Activated CD4-positive, alpha-beta T cell treated with anti-CD3 and anti-CD28 coated beads, Interleukin-2, amount 10 ng/mL, durations not matched to agents 24 days and 14 days (primary cell): Measurements from ENCODE around the gene FAM120B. TPM values are rescaled to one million over a fixed set of nuclear protein-coding genes. Genes with fewer than 3 reads are reported as not detected.
A peak's percentile ranks its signal among the peaks of the same experiment; 100 is the strongest.
"Not testable (repeated sequence)": the region's sequence is repeated elsewhere in the genome, so short reads cannot be mapped to it uniquely, and the experiment has no call there.

Experiments used
- DNase-seq: peaks from one replicate; pipeline ENCODE4 v3.0.0; 2022
- H3K27ac Mint-ChIP-seq: one replicate; pipeline ENCODE4 v1.8.0; 2022; ENCODE audit warnings: mild to moderate bottlenecking, mixed read lengths
- H3K27me3 Mint-ChIP-seq: one replicate; pipeline ENCODE4 v1.8.0; 2022; ENCODE audit warnings: mixed read lengths
- H3K36me3 Mint-ChIP-seq: one replicate; pipeline ENCODE4 v1.8.0; 2022; ENCODE audit warnings: low read depth, mild to moderate bottlenecking, mixed read lengths
- H3K4me1 Mint-ChIP-seq: one replicate; pipeline ENCODE4 v1.8.0; 2021; ENCODE audit warnings: mixed read lengths
- H3K4me3 Mint-ChIP-seq: one replicate; pipeline ENCODE4 v1.8.0; 2022; ENCODE audit warnings: mild to moderate bottlenecking, moderate library complexity, mixed read lengths
- H3K9me3 Mint-ChIP-seq: one replicate; pipeline ENCODE4 v1.8.0; 2021; ENCODE audit warnings: mixed read lengths
- intact Hi-C: fragments of 100-400 bp; cut with micrococcal nuclease; formaldehyde crosslinking; loops from one replicate; pipeline ENCODE4 v1.15.1; 2023
- total RNA-seq: library from RNA; stranded (reverse); gene quantifications from 2 replicates; pipeline ENCODE4 v1.2.3, GENCODE V29; 2022

FAM120B gene, protein sequence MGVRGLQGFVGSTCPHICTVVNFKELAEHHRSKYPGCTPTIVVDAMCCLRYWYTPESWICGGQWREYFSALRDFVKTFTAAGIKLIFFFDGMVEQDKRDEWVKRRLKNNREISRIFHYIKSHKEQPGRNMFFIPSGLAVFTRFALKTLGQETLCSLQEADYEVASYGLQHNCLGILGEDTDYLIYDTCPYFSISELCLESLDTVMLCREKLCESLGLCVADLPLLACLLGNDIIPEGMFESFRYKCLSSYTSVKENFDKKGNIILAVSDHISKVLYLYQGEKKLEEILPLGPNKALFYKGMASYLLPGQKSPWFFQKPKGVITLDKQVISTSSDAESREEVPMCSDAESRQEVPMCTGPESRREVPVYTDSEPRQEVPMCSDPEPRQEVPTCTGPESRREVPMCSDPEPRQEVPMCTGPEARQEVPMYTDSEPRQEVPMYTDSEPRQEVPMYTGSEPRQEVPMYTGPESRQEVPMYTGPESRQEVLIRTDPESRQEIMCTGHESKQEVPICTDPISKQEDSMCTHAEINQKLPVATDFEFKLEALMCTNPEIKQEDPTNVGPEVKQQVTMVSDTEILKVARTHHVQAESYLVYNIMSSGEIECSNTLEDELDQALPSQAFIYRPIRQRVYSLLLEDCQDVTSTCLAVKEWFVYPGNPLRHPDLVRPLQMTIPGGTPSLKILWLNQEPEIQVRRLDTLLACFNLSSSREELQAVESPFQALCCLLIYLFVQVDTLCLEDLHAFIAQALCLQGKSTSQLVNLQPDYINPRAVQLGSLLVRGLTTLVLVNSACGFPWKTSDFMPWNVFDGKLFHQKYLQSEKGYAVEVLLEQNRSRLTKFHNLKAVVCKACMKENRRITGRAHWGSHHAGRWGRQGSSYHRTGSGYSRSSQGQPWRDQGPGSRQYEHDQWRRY
- 18.7 and 19.3 TPM in 2 replicates for total RNA-seq

DNA sequence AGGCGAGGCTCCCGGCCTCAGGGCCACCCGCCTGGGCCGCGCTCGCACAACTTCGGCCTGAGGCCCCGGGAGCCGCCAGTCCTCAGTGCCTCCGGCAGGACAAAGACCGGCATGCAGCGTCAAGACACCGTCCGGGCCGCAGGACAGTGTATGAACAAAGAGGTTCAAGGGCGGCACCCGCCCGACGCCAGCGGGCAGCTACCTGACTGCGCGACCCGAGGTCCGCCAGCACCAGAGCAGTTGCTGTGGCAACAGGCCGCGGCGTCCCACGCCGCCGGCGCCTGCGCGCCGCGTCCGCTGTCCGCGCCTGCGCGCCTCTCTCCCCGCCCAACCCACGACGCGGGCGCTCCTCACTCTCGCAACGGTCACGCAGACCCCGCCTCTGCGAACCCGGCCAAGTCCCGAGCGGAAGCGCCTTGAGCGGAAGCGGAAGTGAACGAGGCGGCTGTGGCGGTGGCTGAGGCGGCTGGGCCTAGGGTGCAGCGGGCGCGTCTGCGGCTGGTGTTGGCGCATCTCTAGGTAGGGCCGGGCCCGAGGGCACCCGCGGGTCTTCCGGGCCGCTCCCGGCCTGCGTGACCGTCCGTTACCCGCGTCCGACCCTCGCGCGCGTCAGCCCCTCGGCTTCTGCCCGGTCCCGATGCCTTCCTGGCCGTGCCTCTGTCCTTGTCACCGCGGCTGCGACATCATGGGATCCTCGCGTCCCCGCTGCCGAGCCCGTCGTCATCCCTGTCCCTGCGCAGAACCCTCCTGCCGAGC is at the start of gene FAM120B:
FAM120B (plus strand) TSS at position 435 of the 756 bp plus-strand sequence. CDS start 10,633 bp downstream, outside the sequence.
- H3K4me3 Mint-ChIP-seq = peak within 1 kb of the TSS; percentile 94
- DNase-seq = peak; percentile 99
- peaks cover 4% of the 10 kb centered on the region for H3K9me3 Mint-ChIP-seq
- intact Hi-C loops = loop anchor here (1.0 to 10.0 kb wide), 9 partner anchors 14 to 604 kb away; partner anchors contain the start of genes C6orf120, DYNLT2, ERMARD and PDCD2
- H3K27ac Mint-ChIP-seq = peak within 1 kb of the TSS; percentile 94
- H3K27me3 Mint-ChIP-seq = peaks cover 36% of the 10 kb centered on the region
- peaks cover 22% of the 10 kb centered on the region for H3K36me3 Mint-ChIP-seq
- H3K4me1 Mint-ChIP-seq = peaks cover 31% of the 10 kb centered on the region

DNA sequence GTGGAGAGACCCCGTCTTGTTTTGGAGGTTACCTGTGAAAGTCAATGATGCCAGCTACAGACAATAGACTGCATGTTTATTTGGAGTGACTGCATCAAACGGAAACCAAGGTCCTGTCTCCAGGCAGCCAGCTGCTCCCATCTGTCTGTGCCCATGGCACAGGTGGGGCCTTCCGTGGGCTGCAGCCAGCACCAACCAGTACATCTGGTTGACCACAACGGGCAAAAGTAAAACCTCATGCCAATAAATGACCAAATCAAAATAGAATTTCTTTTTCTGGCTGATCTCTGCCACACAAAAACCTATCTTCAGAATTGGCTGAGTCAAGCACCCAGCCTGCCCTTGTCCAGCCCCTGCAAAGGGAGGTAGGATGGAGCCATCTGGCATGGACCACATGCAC is 49.2 kb upstream of the FAM120B start:
- Mint-ChIP-seq H3K4me1 (no peaks in the 10 kb centered on the region), H3K27ac (no peak overlapping the region), H3K36me3 (no peaks in the 10 kb centered on the region), H3K9me3 (no peaks in the 10 kb centered on the region), H3K4me3 (no peak overlapping the region), H3K27me3 (peaks cover 8% of the 10 kb centered on the region)
- DNase-seq = no peak
- intact Hi-C loops = no loop called here

DNA sequence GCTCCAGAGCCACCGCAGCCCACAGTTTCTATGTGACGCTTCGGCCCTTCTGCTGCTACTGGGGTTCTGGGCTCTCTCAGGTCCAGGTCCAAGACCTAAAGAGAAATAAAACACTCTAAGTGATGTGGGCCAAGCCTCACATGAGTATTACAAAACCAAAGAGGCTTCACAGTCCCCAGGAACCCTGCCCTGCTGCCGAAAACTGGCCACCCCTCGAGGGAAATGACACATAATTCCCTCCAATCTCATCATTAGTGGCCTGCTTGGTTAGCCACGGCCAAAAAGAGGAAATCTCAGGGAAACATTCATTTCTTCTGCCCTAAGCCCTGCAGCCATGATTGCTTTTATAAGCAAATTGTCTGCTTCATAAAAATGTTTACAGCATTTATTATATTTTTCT is 48.2 kb upstream of the FAM120B start:
- DNase-seq = no peak
- H3K27me3 Mint-ChIP-seq = peaks cover 11% of the 10 kb centered on the region
- no peak overlapping the region for H3K27ac Mint-ChIP-seq
- intact Hi-C loops = no loop called here
- H3K9me3 Mint-ChIP-seq = no peaks in the 10 kb centered on the region
- no peaks in the 10 kb centered on the region for H3K4me1 Mint-ChIP-seq
- H3K36me3 Mint-ChIP-seq = no peaks in the 10 kb centered on the region
- H3K4me3 Mint-ChIP-seq = no peak overlapping the region

DNA sequence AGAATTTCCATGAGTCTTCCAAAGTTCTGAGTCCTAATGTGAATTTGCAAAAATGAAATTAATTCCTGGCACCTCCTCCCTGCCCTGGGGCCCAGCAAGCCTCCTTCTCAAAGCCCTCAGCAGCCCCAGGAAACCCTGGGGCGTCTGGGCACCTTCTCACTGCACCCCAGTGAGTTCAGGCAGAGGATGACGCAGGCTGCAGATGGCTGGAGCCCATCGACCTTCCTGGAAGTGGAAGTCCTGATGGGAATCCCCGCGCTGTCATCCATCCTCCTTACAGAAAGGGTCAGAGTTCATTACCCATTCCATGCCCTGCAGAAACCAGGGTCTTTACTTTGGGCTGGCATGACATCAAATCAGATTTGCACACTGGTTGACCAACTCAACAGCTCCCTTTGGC is 47.3 kb upstream of the FAM120B start:
- no peak overlapping the region for H3K27ac Mint-ChIP-seq
- H3K27me3 Mint-ChIP-seq = peaks cover 14% of the 10 kb centered on the region
- no peaks in the 10 kb centered on the region for H3K4me1 Mint-ChIP-seq
- H3K36me3 Mint-ChIP-seq = no peaks in the 10 kb centered on the region
- no peak for DNase-seq
- intact Hi-C loops = no loop called here
- no peaks in the 10 kb centered on the region for H3K9me3 Mint-ChIP-seq
- H3K4me3 Mint-ChIP-seq = no peak overlapping the region

DNA sequence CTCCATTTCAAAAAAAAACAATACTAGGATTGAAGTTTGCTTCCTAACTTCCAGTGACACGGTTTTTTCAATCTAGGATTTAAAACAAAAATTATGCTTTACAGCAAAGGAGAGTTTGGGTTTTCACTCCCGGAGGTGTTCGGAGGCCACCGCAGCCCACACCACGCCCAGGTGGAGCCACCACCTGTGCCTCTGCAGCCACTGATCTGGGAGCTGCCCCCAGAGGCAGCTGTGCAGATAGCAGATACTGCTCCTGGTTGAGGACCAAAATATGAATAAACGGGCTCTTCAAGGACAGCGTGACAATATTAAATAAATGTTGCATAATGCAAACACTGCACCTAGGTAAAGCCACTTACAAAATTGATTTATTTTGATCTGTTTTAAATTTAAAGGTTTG is 45.9 kb upstream of the FAM120B start:
- H3K27me3 Mint-ChIP-seq = peaks cover 24% of the 10 kb centered on the region
- DNase-seq = no peak
- no peaks in the 10 kb centered on the region for H3K9me3 Mint-ChIP-seq
- H3K36me3 Mint-ChIP-seq = no peaks in the 10 kb centered on the region
- H3K27ac Mint-ChIP-seq = no peak overlapping the region
- intact Hi-C loops = no loop called here
- H3K4me1 Mint-ChIP-seq = no peaks in the 10 kb centered on the region
- H3K4me3 Mint-ChIP-seq = no peak overlapping the region

GRCh38 chr6:170261643-170262488 is 44.7 kb upstream of the FAM120B start:
- intact Hi-C loops = no loop called here
- Mint-ChIP-seq H3K4me3 (no peak overlapping the region), H3K36me3 (no peaks in the 10 kb centered on the region), H3K4me1 (no peaks in the 10 kb centered on the region), H3K9me3 (no peaks in the 10 kb centered on the region), H3K27ac (no peak overlapping the region), H3K27me3 (peaks cover 30% of the 10 kb centered on the region)
- no peak for DNase-seq

DNA sequence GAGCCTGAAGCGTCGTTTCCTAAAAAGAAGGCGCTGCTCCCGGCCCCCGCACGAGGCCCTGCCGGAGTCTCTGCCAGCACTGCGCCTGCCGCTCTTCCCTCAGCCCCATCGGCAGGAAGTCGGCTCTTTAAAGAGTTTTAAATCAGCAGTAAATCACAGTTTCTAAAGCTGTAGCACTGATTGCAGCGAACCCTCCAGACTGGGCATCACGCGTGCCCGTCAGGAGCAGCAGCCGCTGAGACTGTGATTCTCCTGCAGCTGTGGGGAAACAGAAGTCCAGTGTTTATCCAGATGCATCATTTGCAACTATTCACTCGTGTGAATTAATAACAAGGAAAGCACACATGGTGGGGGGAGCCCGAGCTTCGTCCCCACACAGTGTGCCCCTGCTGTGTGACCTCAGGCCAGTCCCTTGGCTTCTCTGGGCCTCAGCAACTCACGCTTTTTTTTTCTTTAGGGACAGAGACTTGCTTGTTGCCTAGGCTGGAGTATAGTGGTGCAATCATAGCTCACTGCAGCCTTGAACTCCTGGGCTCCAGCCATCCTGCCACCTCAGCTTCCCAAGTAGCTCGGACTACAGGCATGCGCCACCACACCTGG is 44.0 kb upstream of the FAM120B start:
- H3K27ac Mint-ChIP-seq = no peak overlapping the region
- H3K4me1 Mint-ChIP-seq = no peaks in the 10 kb centered on the region
- H3K36me3 Mint-ChIP-seq = no peaks in the 10 kb centered on the region
- intact Hi-C loops = no loop called here
- H3K9me3 Mint-ChIP-seq = no peaks in the 10 kb centered on the region
- H3K4me3 Mint-ChIP-seq = no peak overlapping the region
- no peak for DNase-seq
- peaks cover 26% of the 10 kb centered on the region for H3K27me3 Mint-ChIP-seq

GRCh38 chr6:170263410-170263809 is 43.1 kb upstream of the FAM120B start:
- Mint-ChIP-seq H3K27ac (no peak overlapping the region), H3K4me3 (no peak overlapping the region), H3K36me3 (no peaks in the 10 kb centered on the region), H3K27me3 (peaks cover 32% of the 10 kb centered on the region), H3K9me3 (no peaks in the 10 kb centered on the region), H3K4me1 (no peaks in the 10 kb centered on the region)
- no peak for DNase-seq
- intact Hi-C loops = no loop called here

DNA sequence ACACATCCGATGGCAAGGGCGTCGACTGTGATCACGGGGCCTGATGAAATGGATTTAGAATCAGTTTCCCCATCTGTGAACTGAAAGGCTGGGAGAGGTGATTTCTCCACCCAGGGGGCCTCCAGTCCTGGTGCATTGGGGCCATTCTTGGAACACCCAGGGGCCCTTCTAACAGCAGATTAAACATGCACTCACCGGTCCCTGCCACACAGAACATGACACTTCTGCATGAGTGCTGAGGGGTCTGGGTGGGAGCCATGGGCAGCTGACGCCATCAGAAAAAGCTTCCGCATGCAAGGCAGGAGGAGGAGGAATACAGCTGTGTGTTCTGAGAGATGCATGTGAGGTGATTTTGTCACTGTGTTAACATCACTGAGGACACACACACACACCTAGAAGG is 42.5 kb upstream of the FAM120B start:
- Mint-ChIP-seq H3K4me1 (no peaks in the 10 kb centered on the region), H3K9me3 (no peaks in the 10 kb centered on the region), H3K4me3 (no peak overlapping the region), H3K27me3 (peaks cover 30% of the 10 kb centered on the region), H3K27ac (no peak overlapping the region), H3K36me3 (no peaks in the 10 kb centered on the region)
- intact Hi-C loops = no loop called here
- no peak for DNase-seq

GRCh38 chr6:170264644-170265043 is 41.9 kb upstream of the FAM120B start:
- H3K4me1 Mint-ChIP-seq, H3K4me3 Mint-ChIP-seq, H3K9me3 Mint-ChIP-seq, H3K27ac Mint-ChIP-seq, H3K36me3 Mint-ChIP-seq, intact Hi-C loops, DNase-seq: not testable (repeated sequence)
- H3K27me3 Mint-ChIP-seq = peaks cover 33% of the 10 kb centered on the region

GRCh38 chr6:170265655-170266054 is 40.9 kb upstream of the FAM120B start:
- H3K4me3 Mint-ChIP-seq = no peak overlapping the region
- no peak for DNase-seq
- peaks cover 39% of the 10 kb centered on the region for H3K27me3 Mint-ChIP-seq
- H3K36me3 Mint-ChIP-seq = no peaks in the 10 kb centered on the region
- H3K9me3 Mint-ChIP-seq = no peaks in the 10 kb centered on the region
- no peak overlapping the region for H3K27ac Mint-ChIP-seq
- H3K4me1 Mint-ChIP-seq = no peaks in the 10 kb centered on the region
- intact Hi-C loops = no loop called here

DNA sequence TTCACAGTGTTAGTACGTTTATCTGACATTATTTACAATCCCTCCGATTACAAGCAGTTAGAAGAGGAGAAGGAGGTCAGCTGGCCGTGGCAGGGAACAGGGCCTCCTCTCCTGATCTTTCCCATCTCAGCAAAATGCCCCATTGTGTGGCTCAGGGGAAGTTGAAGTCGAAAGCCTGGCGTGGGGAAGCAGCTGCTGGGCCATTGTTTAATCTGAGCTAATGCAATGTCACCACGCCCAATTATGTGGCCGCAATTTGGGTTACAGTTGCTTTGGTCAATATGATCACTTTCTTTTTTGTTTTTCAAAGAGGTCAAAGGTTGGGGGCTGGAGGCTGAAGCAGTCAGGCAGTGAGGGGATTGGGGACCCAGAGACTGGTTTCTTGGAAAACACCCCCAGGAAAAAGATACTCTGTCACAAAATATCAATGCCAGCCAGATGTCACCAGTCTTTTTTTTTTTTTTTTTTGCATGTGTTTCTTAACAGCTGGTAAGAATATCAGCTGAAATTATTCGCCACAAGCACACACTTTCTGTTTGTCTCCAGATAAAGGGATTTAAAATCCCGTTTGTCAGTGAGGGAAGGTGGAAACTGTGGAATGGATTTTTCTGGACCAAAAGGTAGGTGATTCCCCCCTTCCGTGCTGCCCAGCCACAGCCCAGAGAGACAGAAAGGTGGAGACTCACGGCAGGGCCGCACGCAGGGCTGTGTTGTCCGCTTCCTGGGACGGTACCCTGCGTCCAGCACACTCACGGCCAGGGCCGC is 40.3 kb upstream of the FAM120B start:
- Mint-ChIP-seq H3K9me3 (no peaks in the 10 kb centered on the region), H3K4me3 (no peak overlapping the region), H3K4me1 (no peaks in the 10 kb centered on the region), H3K27ac (no peak overlapping the region), H3K36me3 (no peaks in the 10 kb centered on the region), H3K27me3 (peaks cover 45% of the 10 kb centered on the region)
- no peak for DNase-seq
- intact Hi-C loops = no loop called here
